NCI-H460 (cell line): ENCODE data around the gene TPCN2. TPM values are rescaled to one million over a fixed set of nuclear protein-coding genes. Genes with fewer than 3 reads are reported as not detected.

Source experiments
- DNase-seq: peaks from one replicate; pipeline ENCODE4 v3.0.0-alpha.2; 2016; ENCODE audit warnings: low read depth; ENCODE audit errors: extremely low read depth
- total RNA-seq: library from RNA; depleted of rRNA; stranded (reverse); fragments of >200 nt; shearing (Covaris generic); gene quantifications from 2 replicates; pipeline ENCODE4 v1.2.3, GENCODE V29; 2014

Gene TPCN2
- total RNA-seq, 1 experiment from 2014 or later = 4.6 TPM

DNA sequence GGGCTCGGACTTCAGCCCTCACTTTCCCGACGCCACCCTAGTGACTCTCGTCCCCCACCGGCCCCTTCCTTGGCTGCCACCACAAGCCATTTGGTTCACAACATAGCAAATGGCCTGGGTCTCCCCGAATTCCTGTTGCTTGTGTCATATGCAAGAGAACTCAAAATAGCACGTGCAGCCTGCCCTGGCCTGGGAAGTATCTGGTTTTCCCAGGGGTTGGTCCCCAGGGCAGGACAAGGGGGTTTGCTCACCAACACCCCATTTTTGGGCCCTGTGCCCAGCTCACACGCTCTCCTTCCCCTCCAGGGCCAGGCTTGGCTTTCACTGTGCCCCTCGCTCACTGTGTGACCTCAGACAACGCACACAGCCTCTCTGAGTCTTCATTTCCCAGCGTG, 12.8 kb upstream of the TPCN2 start:
- DNase-seq = no peak

DNA sequence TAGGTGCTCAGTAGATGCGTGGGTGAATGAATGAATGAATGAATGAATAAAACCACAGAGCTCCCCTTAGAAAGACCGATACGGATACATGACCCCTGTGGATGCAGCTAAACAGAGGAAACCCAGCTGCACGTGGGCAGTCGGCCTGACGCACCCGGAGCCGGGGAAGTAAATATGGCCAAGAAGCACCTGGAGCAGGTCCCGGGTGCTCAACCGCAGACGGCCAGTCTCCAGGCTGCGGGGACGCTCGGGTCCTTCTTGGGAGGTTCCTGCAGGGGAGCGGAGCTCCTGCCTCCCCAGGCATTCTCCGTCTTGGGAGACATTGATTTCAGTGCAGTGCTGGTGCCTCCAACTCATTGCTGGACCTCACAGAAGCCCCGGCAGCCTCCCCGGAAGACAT, 11.7 kb upstream of the TPCN2 start:
- DNase-seq = no peak

DNA sequence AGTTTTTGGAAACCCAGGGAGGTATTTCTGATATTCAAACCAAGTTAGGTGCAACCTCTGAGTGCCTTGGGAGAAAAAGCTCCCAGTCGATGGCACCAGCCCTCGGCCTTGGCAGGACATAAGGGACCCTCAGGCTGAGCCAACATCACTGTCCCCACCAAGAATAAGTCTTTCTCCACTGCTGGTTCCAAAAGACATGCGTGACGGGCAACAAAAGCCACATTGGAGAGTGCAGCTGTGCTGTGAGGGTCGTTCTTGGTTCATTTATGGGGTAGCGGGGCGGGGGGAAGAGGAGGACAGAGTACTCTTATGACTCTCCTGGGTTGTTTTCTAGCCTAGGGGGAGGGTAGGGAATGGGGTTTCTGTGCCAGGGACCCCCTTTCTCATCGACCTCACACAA, 11.2 kb upstream of the TPCN2 start:
- no peak for DNase-seq

DNA sequence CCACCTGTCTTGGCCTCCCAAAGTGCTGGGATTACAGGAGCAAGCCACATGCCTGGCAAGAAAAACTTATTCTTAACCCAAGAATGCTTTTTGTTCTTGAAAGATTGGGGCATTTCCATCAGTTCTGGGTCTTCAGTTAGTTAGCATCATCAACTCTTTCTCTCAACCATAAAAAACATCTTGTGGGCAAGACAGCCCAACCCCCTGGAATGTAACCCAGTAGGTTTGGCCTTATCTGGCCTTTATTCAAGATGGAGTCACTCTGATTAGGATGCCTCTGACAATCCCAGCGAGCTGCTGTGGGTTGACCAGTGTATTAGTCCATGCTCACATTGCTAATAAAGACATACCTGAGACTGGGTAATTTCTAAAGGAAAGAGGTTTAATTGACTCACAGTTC, 9.2 kb upstream of the TPCN2 start:
- DNase-seq = no peak

DNA sequence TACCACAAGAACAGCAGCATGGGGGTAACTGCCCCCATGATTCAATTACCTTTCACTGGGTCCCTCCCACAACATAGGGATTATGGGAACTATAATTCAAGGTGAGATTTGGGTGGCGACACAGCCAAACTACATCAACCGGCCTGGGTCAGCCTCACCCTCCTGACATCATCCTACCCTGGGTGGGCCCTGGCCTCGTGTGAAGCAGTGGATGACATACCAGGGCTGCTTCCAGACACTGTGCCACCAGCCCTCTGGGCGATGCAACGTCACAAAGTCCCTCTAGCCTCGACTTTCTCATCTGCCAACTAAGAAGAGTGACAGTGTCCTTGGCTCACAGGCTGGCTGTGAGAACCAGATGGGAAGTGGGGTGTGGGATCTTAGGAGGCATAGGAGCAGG, 8.7 kb upstream of the TPCN2 start:
- no peak for DNase-seq

DNA sequence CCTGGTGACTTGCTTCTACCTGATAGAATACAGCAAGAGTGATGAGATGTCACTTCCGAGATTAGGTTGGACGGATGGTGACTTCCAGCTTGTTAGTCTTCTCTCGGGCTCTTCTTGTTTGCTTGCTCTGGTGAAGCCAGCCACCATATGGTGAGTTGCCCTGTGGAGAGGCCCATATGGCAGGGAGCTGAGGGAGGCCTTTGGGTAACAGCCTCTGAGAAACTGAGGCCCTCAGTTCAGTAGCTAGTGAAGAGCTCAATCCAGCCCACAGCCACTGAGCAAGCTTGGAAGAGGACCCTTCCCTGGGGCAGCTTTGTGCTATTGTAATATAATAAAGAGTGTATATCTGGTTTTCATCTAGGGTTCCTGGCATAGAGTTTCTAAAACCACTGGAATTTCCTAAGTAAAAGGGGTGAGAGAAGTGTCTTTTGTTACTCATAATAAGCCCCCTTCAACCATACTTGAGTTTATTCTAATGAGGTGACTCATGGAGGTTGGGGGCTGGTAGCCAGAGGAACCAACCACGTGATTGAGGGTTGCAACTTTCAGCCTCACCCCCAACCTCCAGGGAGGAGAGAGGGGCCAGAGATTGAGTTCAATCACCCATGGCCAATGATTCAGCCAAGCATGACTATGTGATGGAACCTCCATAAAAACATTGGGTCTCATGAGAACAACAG, 8.0 kb upstream of the TPCN2 start:
- DNase-seq = no peak

DNA sequence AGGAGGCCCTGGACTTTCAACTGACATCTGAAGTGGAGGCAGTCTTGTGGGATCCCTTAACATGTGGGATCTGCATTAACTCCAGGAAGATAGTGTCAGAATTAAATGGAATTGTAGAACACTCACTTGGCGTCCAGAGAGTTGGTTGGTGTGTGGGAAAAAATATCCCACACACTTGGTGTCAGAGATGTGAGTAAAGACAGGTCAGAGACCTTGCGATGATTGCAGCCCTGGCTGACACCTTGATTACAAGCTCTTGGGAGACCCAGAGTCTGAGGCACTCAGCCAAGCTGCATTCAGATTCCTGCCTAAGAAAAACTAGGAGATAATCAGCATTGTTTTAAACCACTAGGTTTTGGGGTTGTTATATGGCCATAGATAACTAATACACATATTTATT, 7.2 kb upstream of the TPCN2 start:
- no peak for DNase-seq

DNA sequence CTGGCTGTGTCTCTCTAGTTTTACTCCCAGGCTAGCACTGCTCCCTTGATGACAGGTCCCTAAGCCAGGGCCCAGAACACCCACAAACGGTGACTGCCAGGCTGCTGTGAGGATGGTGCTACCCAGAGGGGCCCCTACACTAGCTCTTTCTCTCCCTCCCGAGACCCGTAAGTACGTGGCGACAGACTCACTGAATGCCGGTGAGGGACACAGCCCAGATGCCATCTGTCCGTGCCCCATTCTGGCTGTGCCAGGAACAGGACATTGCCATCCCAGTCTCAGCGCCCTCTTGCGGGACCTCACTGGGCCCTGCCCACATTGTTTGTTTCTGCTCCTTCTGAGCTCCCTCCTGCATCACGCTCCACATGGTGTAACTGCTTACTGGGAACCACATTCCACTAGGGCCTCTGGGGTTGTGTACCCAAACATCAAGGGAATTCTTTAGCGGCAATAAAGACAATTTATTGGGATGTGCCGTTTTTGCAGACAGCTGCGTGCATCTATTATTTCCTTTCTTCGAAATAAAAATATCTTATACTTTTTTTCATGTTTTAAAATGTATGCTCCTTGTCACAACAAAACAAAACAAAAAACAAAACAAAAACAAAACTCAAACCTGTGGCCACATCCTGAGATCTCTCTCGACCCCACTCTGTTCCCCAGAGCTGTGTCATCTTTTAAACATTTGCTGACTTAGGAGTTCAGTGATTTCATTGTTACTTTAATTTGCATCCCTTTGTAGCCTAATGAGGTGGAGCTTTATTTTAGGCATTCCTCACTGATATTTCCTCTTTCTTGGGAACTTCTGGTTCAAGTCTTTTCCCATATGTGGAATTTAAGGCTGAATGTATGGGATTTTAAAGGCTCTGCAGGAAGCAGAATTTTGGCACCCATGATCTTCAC, 4.4 kb upstream of the TPCN2 start:
- peak; percentile 65 for DNase-seq

DNA sequence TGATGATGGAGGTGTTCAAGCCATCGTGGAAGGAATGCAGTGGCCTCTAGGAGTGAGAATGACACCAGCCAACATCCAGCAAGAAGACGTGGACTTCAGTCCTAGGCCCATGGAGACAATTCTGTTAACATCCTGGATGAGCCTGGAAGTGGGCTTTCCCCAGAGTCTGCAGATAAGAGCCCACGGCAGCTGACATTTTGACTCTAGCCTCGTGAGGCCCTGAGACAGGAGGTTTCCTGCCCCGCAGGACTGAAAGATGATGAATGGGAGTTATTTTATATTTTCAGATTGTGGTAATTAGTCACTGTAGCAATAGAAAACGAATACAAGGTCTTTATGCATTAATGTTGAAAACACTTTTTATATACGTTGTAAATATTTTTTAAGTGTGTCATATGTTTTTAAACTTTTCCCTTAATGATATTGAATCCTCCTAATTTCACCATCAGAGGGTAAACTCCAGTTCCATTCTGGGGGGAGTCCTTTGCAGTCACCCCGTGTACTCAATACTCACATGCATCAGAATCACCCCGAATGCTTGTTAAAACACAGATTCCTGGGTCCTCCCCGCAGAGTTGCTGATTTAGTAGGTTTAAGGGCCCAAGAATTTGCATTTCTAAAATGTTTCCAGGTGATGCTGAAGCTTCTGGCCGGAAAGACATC, 570 bp upstream of the TPCN2 start:
- no peak for DNase-seq

DNA sequence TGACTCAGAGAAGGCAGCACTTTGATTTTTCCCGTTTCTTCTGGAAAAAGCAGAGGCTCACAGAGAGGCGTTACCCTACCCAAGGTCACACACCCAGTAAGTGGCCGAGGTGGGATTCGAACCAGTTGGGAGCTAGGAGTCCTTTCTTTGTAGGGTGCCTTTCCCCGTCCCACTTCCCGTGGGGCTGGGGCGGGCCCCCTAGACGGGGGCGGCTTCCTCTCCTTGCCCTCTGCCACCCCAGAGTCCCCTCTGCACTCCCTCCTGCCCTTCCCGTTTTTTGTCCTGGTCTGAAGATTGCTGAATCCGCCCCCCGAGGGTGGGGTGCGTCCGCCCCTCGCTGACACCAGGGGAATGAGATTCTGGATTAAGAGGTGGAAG, 747 bp downstream of the TPCN2 start:
- no peak for DNase-seq

DNA sequence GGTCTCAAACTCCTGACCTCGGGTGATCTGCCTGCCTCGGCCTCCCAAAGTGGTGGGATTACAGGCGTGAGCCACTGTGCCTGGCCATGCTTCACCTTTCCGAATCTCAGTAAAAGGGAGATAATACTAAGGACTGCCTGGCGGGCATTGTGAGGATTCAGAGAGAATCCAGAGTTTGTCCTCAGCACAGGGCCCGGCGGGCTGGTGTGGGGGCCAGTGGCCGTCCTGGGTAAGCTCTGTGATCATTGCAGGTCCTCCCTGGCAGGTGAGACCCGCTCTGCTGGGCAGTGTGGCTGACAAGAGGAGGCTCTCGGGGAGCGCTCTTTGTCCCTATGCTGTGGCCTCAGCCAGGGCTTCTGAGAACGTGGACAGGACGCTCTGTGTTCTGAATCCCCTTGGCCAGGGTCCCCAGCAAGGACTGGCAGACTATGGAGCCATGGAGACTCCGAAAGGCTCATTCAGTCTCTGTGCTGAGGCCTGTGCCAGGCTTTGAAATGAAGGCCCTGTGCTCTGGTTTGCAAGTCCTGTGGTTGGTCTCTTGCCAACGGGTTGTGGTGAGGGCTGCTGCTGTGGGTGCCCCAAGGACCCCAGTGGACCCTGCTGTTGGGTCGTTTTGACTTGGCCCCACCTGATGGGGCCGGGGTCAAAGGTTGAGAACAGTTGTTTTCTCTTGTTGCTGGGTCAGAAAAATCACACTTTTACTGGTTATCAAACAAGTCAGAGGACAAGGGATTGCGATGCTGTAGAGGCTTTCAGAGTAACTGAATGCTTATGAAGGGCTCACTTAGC, 2.1 kb downstream of the TPCN2 start:
- no peak for DNase-seq

DNA sequence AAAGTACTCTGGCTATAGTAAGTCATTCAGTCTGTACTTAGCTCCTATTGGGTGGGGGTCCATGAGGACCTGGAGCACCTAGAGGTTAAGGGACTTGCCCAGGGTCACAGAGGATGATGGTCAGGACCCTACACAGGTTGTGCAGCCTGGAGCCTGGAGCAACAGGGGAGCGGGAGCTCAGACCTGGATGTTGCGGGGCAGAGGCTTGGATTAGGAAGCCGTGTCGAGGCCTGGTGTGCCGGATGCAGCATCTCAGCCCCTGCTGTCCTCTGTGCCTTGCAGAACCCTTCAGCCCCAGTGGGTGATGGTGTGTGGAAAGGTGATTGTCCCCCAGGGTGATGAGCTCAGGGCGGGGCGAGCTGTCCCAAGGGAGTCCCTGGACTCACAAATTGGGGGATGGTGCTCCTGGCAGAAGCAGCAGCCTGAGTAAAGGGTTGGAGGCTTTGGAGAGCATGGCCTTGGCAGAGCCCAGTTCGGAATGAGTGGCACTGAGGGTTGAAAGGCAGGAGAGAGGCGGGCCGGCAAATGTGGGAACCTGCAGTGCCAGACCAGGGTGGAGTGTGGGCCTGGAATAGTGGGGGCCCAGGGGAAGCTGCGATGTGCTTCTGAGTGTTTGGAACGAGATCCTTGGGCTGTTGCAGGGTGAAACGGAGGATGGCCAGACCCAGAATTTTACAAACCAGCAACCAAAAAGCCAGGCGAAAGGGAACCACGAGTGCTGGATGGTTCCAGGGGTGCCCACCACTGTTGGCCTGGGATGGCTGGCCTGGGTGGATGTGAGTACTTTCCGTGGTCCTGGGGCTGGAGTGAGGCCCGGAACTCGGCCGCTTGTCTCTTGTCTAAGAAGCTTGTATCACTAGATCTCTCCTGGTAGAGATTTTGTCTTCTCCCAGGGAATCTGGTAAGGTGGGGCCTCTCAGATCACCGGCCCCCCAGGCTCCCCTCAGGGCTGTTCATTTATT, 2.9 kb downstream of the TPCN2 start:
- no peak for DNase-seq

DNA sequence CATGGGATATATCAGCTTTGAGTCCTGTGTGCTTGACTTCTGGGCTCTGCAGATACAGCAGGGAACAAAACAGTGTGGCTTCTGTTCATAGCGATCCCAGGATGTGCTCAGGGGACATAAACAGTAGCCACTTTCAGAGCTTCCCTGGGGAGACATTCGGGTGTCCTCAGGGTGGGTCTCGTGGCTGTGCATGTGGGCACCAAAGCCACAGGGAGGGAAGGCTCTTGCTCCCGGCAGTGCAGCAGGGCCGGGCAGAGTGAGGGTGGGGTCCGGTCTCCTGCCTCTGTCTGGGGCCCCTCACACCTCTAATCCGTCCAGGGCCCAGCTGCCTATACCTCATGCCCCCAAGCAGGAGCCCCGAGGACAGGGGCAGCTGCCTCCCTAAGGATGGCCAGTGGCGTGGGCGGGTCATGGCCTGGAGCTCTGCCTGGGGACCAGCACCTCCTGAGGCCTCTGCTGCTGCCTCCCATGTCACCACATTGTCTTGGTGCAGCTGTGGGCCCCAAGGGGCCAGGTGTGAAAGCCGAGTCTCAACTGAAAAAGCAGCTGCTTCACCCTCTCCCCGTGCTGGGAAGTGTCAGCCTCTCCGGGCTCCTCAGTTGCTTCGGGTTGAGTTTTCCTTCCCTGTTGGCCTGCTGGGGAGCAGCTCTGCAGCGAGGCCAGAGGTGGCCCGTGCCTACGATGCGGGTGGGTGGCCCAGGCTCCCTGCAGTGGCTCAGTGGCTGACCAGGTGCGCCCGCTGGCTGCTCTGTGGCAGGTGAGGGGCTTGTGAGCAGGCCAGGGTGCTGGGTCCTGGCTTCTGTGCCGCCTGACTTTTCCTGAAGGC, 3.8 kb downstream of the TPCN2 start:
- no peak for DNase-seq

DNA sequence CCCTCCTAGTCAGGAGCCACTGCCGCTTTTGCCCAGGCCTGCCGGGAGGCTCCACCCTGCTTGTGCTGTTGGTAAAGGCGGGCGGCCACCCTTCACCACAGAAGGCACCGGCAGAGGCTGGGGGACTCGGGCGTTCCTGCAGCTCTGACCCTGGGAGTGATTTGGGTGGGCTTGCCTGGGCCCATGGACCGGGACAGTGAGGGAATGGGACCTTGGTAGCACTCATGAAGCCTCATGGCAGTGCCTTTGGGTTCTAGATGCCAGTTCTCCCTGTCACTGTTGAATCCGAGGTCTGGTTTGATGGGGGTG, 4.4 kb downstream of the TPCN2 start:
- DNase-seq = no peak

DNA sequence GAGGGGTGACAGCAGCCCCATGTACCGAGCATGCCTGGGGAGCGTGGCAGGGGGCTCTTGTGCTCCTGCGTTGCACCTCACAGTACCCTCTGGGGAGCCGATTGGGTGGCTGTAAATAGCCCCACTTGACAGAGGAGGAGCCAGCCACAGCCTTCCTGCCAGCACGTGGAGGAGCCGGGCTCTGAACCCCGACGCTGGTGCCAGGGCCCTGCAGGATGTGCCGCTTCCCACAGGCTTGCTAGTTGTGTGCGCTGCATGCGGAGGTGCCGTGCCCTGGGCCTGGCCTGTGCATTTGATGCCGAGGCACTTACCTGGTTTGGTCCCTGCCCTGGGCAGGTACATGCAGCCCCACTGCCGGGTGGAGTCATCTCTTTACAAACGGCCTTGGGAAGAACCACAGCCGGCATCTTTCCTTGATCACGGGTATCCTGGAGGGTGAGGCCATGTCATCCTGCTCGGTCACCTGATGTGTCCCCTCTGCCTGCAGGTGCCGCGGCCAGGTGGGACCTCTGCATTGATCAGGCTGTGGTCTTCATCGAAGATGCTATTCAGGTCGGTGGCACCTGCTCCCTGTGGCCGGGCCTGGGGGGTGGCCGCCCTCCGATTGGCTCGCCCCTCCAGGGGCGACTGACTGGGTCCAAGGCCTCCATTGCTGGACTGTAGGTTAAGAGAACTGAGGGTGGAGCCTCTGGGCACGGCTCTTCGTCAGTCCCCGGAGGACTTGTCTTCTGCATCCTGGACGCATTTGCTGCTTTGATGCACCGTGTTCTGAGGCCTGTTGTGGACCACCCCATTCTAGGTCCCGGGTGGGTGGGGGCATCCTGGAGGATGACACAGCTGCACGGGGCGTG, 5.0 kb downstream of the TPCN2 start:
- DNase-seq = no peak

DNA sequence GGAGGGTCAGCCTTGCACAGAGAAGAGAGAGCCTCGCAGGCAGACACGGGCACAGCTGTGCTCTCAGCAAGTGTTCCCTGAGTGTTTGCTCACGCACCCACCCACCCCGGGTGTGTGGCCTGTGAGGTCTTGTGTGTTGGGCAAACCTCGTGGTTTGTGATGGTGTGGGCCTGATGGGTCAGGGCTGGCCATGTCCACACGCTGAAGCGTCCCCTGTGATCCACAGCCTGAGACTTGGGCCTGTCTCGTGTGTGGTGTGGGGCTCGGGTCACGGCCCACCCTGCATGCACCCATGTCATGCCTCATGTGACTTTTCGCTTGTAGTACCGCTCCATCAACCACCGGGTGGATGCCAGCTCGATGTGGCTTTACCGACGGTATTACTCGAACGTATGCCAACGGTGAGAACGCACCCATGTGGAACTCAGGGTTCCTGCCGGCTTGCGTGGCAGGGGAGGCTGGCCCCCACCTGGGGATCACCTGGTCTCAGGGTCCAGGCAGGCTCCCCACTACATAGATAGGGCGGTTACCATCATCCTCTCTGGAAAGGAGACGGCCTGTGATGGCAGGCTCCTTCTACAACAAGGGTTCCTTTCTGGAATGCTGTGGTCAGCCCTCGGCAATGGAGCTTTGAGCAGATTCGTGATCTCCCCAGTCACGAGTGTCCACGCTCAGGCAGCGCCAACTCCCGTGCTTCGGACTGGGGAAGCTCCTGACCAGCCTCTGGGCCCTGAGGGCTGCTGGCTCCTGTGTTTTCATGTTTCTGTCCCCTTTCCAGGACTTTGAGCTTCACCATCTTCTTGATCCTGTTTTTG, 5.9 kb downstream of the TPCN2 start:
- no peak for DNase-seq

DNA sequence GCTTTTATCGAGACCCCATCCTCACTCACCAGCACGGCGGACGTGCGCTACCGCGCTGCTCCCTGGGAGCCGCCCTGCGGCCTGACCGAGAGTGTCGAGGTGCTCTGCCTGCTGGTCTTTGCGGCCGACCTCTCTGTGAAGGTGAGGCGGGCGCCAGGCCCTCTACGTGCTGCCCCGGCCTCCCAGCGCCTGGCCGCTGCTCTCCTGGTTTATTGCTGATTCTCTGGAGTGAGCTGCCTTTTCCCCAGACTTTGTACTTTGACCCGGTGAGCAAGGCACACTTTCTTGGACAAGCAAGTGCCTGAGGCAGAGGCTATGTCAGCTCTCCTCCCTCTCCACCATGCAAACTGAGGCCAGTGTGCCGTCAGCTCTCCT, 6.5 kb downstream of the TPCN2 start:
- DNase-seq = no peak
